HG02642 (cell line): ENCODE results near the gene DLX3.

Experiments used
- ATAC-seq: cut with Tn5 transposase; IDR thresholded peaks from one replicate; pipeline ENCODE4 v1.9.1; 2021; ENCODE audit warnings: mild to moderate bottlenecking; ENCODE audit not compliant: unreplicated experiment, poor library complexity

The DLX3 gene

GRCh38 chr17:49994085-49995054, 654 bp downstream of the DLX3 start:
- no peak for ATAC-seq

- ATAC-seq, result no peak
These were observed 1.5 kb downstream of the DLX3 start for GRCh38 chr17:49993423-49994060.

- no peak for ATAC-seq
These were observed 2.0 kb downstream of the DLX3 start for GRCh38 chr17:49992933-49993422.

GRCh38 chr17:49992191-49992932, 2.7 kb downstream of the DLX3 start:
- ATAC-seq, result no peak

GRCh38 chr17:49991409-49991808, 3.6 kb downstream of the DLX3 start:
- no peak for ATAC-seq

- no peak for ATAC-seq
These were observed 4.1 kb downstream of the DLX3 start for GRCh38 chr17:49990921-49991320.

- no peak for ATAC-seq
These were observed 4.7 kb downstream of the DLX3 start for GRCh38 chr17:49990331-49990730.

- no peak for ATAC-seq
These were observed 5.5 kb downstream of the DLX3 start for GRCh38 chr17:49989518-49989880.

GRCh38 chr17:49987681-49988441, 7.2 kb downstream of the DLX3 start:
- no peak for ATAC-seq

- ATAC-seq, result no peak
These were observed 7.8 kb downstream of the DLX3 start for GRCh38 chr17:49987290-49987585.

- no peak for ATAC-seq
These were observed 8.4 kb downstream of the DLX3 start for GRCh38 chr17:49986396-49987289.

- no peak for ATAC-seq
These were observed 9.6 kb downstream of the DLX3 start for GRCh38 chr17:49985310-49985990.

- no peak for ATAC-seq
These were observed 10.2 kb downstream of the DLX3 start for GRCh38 chr17:49984776-49985175.

GRCh38 chr17:49984283-49984682, 10.7 kb downstream of the DLX3 start:
- ATAC-seq, result no peak

GRCh38 chr17:49980703-49981197, 14.3 kb downstream of the DLX3 start:
- no peak for ATAC-seq

GRCh38 chr17:49979748-49980479, 15.1 kb downstream of the DLX3 start:
- ATAC-seq, result no peak

- no peak for ATAC-seq
These were observed 16.5 kb downstream of the DLX3 start for GRCh38 chr17:49978501-49978900.
